NT2/D1 (cell line): ENCODE data around the gene CDCA8.

Experiments used
- SUZ12 ChIP-seq: IDR thresholded peaks from 2 replicates; pipeline ENCODE4 v1.6.1; 2011; ENCODE audit not compliant: insufficient read length, insufficient read depth; ENCODE audit errors: extremely low read depth
- YY1 ChIP-seq: IDR thresholded peaks from 2 replicates; pipeline ENCODE4 v1.6.1; 2011; ENCODE audit not compliant: insufficient read length, insufficient read depth
- ZNF274 ChIP-seq: IDR thresholded peaks from 2 replicates; pipeline ENCODE4 v1.6.1; 2011; ENCODE audit warnings: mild to moderate bottlenecking, low read depth, low read length

- TF ChIP-seq ZNF274: no peak
- TF ChIP-seq YY1: no peak
- TF ChIP-seq SUZ12: no peak
Measured at GRCh38 chr1:37677143-37677439, 15.2 kb upstream of the CDCA8 start.
